BJ (cell line): ENCODE data around the gene TUBGCP2. TPM values are rescaled to one million over a fixed set of nuclear protein-coding genes. Genes with fewer than 3 reads are reported as not detected.

Source experiments
- CTCF ChIA-PET: fragments of 350-600 bp; formaldehyde crosslinking; extraction: SDS; loops from one replicate; lab custom pipeline; 2021; ENCODE audit warnings: antibody characterized with exemption, inconsistent platforms; lab: Yijun Ruan, JAX
- POLR2A ChIA-PET: fragments of 300-600 bp; sonication (Branson Sonifier 250); formaldehyde crosslinking; extraction: SDS; loops from one replicate; lab custom pipeline; 2021; ENCODE audit warnings: antibody characterized with exemption; lab: Charles Lee
- DNase-seq: peaks from one replicate; pipeline ENCODE4 v3.0.0-alpha.2; 2011; ENCODE audit warnings: low read depth
- H3K27me3 ChIP-seq: 2 replicates; pipeline ENCODE4 v1.6.0; 2011; ENCODE audit warnings: low read length; ENCODE audit not compliant: control insufficient read depth, insufficient read depth
- H3K36me3 ChIP-seq: 2 replicates; pipeline ENCODE4 v1.5.1; 2011; ENCODE audit warnings: low read length; ENCODE audit not compliant: control insufficient read depth, insufficient read depth
- H3K4me3 ChIP-seq: 2 replicates; pipeline ENCODE4 v1.5.1; 2011; ENCODE audit warnings: low read depth, mild to moderate bottlenecking, control low read depth, low read length
- CTCF ChIP-seq: IDR thresholded peaks from 2 replicates; pipeline ENCODE4 v1.5.1; 2011; ENCODE audit warnings: low read depth, mild to moderate bottlenecking, control low read depth, inconsistent platforms, low read length, moderate library complexity; ENCODE audit not compliant: insufficient read depth
- polyA plus RNA-seq: library from polyadenylated mRNA; depleted of rRNA; stranded (reverse); fragments of >200 nt; gene quantifications from 2 replicates; pipeline ENCODE4 v1.2.3, GENCODE V29; 2011

TUBGCP2 gene
- polyA plus RNA-seq, 1 experiment, result 55.8 TPM

- Histone ChIP-seq H3K4me3 (no peak overlapping the region), H3K27me3 (peaks cover 3% of the 10 kb centered on the region; the same call in 1 of the 2 replicates), H3K36me3 (no peaks in the 10 kb centered on the region)
- ChIA-PET POLR2A (no interaction called here), CTCF (interaction anchor here (0.8 kb wide), 1 partner anchor 12 kb away, joined by 3 read pairs; no protein-coding TSS in a partner anchor)
- TF ChIP-seq CTCF, result no peak
- DNase-seq, result no peak
Observed at GRCh38 chr10:133341983-133342382, 33.3 kb upstream of the TUBGCP2 start.

- no peak for TF ChIP-seq CTCF
- H3K27me3 ChIP-seq, result peaks cover 13% of the 10 kb centered on the region
- H3K36me3 ChIP-seq, result no peaks in the 10 kb centered on the region
- H3K4me3 ChIP-seq, result no peak overlapping the region
- POLR2A ChIA-PET, result no interaction called here
- CTCF ChIA-PET, result interaction anchor here (1.1 kb wide), 1 partner anchor 12 kb away, joined by 4 read pairs; no protein-coding TSS in a partner anchor
- DNase-seq, result no peak
Observed at GRCh38 chr10:133339708-133340380, 31.2 kb upstream of the TUBGCP2 start.

GRCh38 chr10:133338080-133339071, 29.7 kb upstream of the TUBGCP2 start:
- ChIA-PET CTCF (no interaction called here), POLR2A (no interaction called here)
- Histone ChIP-seq H3K27me3 (peaks cover 16% of the 10 kb centered on the region), H3K4me3 (no peak overlapping the region), H3K36me3 (no peaks in the 10 kb centered on the region)
- DNase-seq, result no peak
- no peak for TF ChIP-seq CTCF

DNA sequence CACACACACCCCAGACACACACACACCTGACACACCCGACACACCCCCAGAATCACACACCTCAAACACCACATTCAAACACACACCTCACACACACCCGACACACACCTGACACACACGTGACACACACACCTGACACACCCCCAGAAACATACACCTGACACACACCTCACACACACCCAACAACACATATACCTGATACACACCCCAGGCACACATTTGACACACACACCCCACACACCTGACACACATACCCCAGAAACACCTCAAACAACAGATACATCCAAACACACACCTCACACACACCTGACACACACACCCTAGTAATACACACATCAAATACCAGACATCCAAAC, 28.7 kb upstream of the TUBGCP2 start:
- H3K36me3 ChIP-seq, result no peaks in the 10 kb centered on the region
- ChIA-PET CTCF (no interaction called here), POLR2A (no interaction called here)
- H3K4me3 ChIP-seq, result no peak overlapping the region
- TF ChIP-seq CTCF, result no peak
- DNase-seq, result no peak
- peaks cover 19% of the 10 kb centered on the region for H3K27me3 ChIP-seq
